ENCODE measurements around the gene PGAM2.
A peak's percentile ranks its signal among the peaks of the same experiment; 100 is the strongest.
"Not testable (repeated sequence)": the region's sequence is repeated elsewhere in the genome, so short reads cannot be mapped to it uniquely, and the experiment has no call there.

PGAM2 gene

DNA sequence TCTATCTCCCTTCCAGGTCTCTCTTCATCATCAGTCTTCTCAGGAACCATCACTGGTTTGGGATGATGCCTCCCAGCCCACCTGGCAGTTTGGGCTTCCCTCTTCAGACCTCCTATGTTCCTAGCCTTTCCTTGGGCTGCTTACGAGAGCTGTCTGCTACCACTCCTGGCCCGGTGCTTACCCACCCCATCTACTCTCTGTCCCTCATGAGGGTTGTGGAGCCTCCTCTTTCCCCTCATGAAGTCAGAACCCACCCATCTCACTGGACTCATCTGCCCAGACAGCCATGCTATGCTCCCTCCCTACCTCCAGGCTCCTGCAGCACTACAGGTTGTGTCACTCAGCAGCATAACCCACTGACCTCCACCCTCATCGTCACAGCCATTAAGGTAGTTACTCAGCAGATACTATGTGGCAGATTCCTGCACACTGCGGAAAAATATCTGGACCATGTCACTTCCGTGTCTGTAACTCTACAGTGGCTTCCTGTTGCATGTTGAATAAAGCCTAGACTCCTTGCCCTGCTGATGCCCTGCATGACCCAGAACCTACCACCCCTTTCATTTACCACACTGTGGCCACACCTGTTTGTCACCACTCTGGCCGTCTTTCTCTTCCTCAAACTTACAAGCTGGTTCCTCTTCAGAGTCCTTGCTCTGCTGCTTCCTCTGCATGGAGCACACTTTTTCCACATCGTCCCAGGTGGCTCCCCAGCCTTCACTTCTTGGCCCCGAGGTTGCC, 18.9 kb downstream of the PGAM2 start:
- peak in 2 of 5 experiments; percentile 67 to 78 for DNase-seq

- peak in 1 of 5 experiments; percentile 61 for DNase-seq
These were observed 19.9 kb downstream of the PGAM2 start for GRCh38 chr7:44045226-44046014.

DNA sequence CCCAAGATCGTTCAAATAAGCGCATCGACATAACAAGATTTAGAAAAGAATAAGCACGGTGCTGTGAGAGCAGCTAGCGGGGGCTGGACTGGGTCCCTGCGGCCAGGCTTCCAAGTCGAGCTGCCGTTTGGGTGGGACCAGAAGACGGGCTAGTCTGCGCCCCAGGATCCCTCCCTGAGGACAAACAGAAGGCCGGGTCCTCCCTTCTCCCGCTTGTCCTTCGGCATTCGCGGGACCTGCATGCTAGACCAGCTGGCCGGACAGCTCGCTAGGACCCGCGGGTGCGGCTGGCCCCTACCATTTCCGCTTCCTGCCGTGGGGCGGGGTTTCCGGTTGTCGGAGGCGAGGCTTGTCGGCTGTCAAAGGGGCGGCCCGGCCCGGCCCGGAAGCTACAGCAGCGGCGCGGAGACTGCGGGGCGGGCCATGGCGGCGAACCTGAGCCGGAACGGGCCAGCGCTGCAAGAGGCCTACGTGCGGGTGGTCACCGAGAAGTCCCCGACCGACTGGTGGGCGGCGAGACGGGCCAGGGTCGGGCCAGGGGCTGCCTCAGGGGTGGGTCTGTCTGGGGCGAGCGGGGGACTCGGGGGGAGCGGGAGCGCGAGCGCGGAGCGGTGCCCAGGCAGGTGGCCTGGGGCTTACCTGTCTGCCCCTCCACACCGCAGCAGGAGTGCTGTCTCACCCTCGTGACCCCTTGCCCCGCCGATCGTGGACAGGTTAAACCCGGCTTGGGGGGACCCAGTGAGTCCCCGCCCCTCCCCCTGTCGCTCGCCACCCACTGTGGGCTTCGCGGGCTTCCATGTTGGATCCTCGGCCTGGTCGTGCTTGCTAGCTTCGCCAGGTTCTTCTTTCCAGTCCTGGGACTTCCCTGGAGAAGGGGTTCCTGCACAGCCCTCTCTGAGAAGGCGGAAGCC, 20.8 kb downstream of the PGAM2 start, which contains the start of gene DBNL:
Gene DBNL (plus strand): TSS at position 388 of the 911 bp plus-strand sequence. CDS start 36 bp downstream, at position 424.
- DNase-seq = peak; percentile 75 to 91 (median 81)

GRCh38 chr7:44043902-44044301, 21.5 kb downstream of the PGAM2 start:
- no peak for DNase-seq

- no peak for DNase-seq
These were observed 23.1 kb downstream of the PGAM2 start for GRCh38 chr7:44042221-44042620.

DNA sequence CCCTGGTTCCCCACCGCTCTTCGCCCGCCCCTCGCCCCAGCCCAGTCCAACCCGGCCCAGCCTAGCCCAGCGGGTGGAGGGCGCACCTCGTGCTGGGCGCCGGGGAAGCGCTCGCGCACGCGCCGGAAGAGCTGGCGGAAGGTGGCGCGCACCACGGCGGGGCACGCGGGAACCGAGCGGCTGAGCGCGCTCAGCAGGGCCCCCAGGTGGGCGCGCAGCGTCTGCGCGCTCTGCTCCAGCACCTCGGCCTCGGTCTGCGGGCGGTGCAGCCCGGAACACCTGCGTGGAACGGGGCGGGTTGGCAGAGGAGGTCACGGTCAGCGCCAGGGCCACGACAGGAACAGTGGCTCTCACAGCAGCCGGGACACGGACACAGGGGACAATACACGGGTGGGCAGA, 24.9 kb downstream of the PGAM2 start:
- peak; percentile 38 to 86 (median 58) for DNase-seq

GRCh38 chr7:44039800-44040492, 25.4 kb downstream of the PGAM2 start:
- DNase-seq = not testable (repeated sequence)

- DNase-seq = peak; percentile 66 to 87 (median 77)
These were observed 26.3 kb downstream of the PGAM2 start for GRCh38 chr7:44038961-44039558.

DNA sequence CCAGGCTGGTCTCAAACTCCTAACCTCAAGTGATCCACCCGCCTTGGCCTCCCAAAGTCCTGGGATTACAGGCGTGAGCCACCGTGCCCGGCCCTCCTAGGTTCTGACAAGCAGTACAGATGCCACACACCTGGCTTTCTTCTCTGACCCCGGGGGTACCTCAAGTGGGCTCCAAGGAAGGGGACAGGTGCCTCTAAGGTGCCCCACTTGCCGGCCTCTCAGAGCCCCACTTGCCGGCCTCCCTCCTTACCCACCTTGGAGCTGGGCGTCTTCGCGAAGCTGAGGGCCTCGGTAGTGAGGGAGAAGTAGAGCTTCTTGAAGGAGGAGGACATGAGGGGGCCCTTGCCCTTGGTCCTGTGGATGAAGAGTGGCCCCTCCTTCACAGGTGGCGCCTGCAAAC, 26.8 kb downstream of the PGAM2 start:
- not testable (repeated sequence) for DNase-seq

- DNase-seq = not testable (repeated sequence)
These were observed 27.4 kb downstream of the PGAM2 start for GRCh38 chr7:44037951-44038350.

GRCh38 chr7:44036364-44036763, 29.0 kb downstream of the PGAM2 start:
- peak in 2 of 5 experiments; percentile 33 to 41 for DNase-seq

DNA sequence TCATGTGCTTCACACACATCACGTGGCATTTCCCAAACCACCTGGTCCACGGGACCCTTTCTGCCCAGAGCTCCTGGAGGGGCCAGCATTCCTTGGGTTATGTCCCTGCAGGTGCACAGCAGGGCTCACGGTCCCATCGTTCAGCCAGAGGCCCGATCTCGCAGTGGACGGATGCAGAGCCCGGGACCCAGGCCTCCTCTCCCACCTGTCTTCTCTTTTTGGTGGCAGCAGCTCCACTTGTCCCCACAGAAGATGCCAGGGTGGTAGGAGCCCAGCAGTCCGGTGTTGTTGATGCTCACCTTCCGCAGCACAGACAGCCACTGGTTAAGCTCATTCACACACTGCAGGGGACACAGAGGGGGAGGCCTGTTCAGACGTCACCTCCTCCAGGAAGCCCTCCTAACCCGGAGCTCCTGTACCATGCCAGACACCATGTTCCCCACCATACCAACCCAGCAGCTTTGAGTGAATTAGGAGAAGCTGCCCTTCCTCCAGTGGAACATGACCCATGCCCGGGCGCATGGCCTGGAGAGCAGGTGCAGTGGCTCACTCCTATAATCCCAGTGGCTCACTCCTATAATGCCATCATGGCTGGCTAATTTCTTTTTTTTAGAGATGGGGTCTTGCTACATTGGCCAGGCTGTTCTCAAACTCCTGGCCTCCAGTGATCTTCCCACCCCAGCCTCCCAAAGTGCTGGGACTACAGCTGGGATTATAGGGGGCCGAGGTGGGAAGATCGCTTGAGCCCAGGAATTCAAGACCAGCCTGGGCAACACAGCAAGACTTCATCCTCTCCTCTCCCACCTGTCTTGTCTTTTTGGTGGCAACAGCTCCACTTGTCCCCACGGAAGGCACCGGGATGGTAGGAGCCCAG, 31.2 kb downstream of the PGAM2 start:
- not testable (repeated sequence) for DNase-seq

DNA sequence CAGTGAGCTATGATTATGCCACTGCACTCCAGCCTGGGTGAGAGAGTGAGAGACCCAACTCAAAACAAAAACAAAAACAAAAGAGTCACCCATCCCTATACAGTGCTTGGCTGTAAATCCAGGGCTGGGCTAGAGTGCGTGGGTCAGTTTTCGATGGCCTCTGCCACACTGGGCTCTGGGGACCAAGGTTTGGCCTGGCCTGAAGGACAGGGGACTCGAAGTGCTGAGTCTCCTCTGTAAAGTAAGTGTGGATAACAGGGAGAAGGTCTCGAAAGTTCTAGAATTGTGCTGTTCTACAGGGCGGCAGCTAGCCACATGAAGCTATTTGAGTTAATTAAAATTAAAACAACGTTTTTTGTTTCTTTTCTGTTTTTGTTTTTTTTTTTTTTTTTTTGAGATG, 33.3 kb downstream of the PGAM2 start:
- not testable (repeated sequence) for DNase-seq

DNA sequence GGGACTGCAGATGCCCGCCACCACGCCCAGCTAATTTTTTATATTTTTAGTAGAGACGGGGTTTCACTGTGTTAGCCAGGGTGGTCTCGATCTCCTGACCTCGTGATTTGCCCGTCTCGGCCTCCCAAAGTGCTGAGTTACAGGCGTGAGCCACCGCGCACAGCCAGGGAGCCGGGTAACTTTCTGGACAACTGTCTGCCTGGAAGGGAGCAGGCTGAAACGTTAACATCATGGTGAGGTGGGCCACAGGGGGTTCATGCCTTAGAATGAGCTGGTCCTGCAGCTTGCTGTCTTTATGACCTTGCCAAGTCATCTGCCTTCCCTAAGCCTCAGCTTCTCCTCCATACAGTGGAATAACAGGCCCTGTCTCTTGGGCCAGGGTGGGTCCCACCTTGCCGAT, 34.0 kb downstream of the PGAM2 start:
- not testable (repeated sequence) for DNase-seq

- not testable (repeated sequence) for DNase-seq
These were observed 35.3 kb downstream of the PGAM2 start for GRCh38 chr7:44030029-44030428.

DNA sequence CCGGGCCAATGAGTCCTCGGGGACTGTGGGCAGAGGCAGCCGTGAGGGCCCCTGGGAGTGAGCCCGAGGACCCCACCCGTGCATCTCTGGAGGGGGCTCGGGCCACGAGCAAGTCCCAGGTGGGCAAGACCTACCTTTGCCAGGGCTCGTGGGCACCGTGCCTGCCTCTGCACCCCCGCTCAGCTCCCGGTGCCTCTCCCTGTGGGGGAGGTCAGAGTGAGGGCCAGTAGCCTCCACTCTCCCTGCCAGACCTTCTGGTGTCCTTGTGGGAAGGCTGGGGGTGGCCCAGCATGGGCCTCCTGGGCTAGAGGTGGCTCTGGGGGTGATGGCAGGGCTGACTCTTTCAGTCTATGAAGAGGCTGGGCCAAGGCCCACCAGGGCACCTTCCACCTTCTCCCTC, 35.9 kb downstream of the PGAM2 start:
- DNase-seq = not testable (repeated sequence)

- not testable (repeated sequence) for DNase-seq
These were observed 42.4 kb downstream of the PGAM2 start for GRCh38 chr7:44022796-44023467.

- not testable (repeated sequence) for DNase-seq
These were observed 43.3 kb downstream of the PGAM2 start for GRCh38 chr7:44022069-44022468.

GRCh38 chr7:44019825-44020224, 45.5 kb downstream of the PGAM2 start:
- peak in 1 of 5 experiments; percentile 4 for DNase-seq
